Stimulated activated CD4-positive, alpha-beta T cell treated with anti-CD3 and anti-CD28 coated beads, Interleukin-1b, Interleukin-23, amount 100 ng/mL, for 1 hour (primary cell): ENCODE results near the gene COPS7B.

Source experiments
- DNase-seq, 2 donors: peaks; one replicate each; pipeline ENCODE4 v3.0.0-alpha.2; 2020; ENCODE audit warnings: low read depth in 2 of 2

Gene COPS7B

GRCh38 chr2:231785822-231786176 lies 446 bp upstream of the COPS7B start:
- no peak for DNase-seq

GRCh38 chr2:231786917-231787292 lies 660 bp downstream of the COPS7B start:
- DNase-seq, result no peak

GRCh38 chr2:231791107-231791506 lies 4.9 kb downstream of the COPS7B start:
- DNase-seq, result no peak

- DNase-seq, result no peak
Measured at GRCh38 chr2:231794383-231794782, 8.1 kb downstream of the COPS7B start.

- no peak for DNase-seq
Measured at GRCh38 chr2:231795525-231796327, 9.5 kb downstream of the COPS7B start.

- no peak for DNase-seq
Measured at GRCh38 chr2:231800493-231801091, 14.3 kb downstream of the COPS7B start.

GRCh38 chr2:231803501-231804138 lies 17.4 kb downstream of the COPS7B start:
- no peak for DNase-seq

- DNase-seq, result no peak
Measured at GRCh38 chr2:231807020-231807419, 20.8 kb downstream of the COPS7B start.

- DNase-seq, result no peak
Measured at GRCh38 chr2:231810905-231811304, 24.7 kb downstream of the COPS7B start.

- DNase-seq, result no peak
Measured at GRCh38 chr2:231816327-231817026, 30.2 kb downstream of the COPS7B start.

- no peak for DNase-seq
Measured at GRCh38 chr2:231819447-231820042, 33.3 kb downstream of the COPS7B start.

GRCh38 chr2:231820786-231821303 lies 34.6 kb downstream of the COPS7B start:
- DNase-seq, result no peak

- no peak for DNase-seq
Measured at GRCh38 chr2:231821908-231822307, 35.7 kb downstream of the COPS7B start.

GRCh38 chr2:231853105-231853504 lies 66.9 kb downstream of the COPS7B start:
- no peak for DNase-seq

GRCh38 chr2:231854616-231855125 lies 68.4 kb downstream of the COPS7B start:
- no peak for DNase-seq

GRCh38 chr2:231856959-231857358 lies 70.7 kb downstream of the COPS7B start:
- no peak for DNase-seq
